ENCODE data around the gene RNF34.

The RNF34 gene

DNA sequence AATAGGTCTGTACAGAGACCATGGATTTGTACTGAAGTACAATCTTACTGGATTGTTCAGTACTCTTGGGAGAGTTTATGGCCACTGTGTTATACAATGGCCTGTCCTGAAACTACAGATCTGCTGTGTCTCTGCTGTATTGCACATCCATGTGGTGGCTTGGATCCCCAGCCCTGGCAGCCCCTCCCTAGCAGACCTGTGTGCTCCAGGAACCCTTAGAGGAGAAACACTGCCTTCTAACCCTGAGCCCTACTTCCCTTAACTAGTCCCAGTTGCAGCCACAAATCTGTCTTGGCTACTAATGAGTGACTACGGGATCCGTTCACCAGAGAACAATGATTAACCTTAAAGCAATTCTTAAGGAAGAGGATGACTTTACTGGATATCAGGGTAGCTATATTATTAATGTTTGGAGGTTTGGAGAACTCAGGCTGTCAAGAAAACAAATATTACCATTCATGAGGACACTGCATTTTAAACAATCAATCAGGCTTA lies 27.7 kb downstream of the RNF34 start:
- Histone ChIP-seq H3K9ac (ENCODE audit: insufficient read length, low read depth) (no peak overlapping the region), H3K36me3 (ENCODE audit: insufficient read depth, insufficient read length, low read length) (peaks cover 91% of the 10 kb centered on the region), H3K4me1 (ENCODE audit: insufficient read depth, insufficient read length) (no peaks in the 10 kb centered on the region), H3K9me3 (ENCODE audit: insufficient read depth, low read length) (no peaks in the 10 kb centered on the region), H3K4me3 (ENCODE audit: insufficient read length, low read depth) (no peak overlapping the region), H3K27me3 (ENCODE audit: insufficient read depth, insufficient read length) (no peaks in the 10 kb centered on the region)
- no peak for DNase-seq (ENCODE audit: low read depth, low spot score)
- TF ChIP-seq SUZ12 (IDR thresholded peaks at IDR 0.05; ENCODE audit: extremely low read depth, insufficient read depth, insufficient read length) (no peak), YY1 (IDR thresholded peaks at IDR 0.05; ENCODE audit: insufficient read depth, insufficient read length) (no peak), ZNF274 (IDR thresholded peaks at IDR 0.05; ENCODE audit: low read depth, low read length) (no peak)

DNA sequence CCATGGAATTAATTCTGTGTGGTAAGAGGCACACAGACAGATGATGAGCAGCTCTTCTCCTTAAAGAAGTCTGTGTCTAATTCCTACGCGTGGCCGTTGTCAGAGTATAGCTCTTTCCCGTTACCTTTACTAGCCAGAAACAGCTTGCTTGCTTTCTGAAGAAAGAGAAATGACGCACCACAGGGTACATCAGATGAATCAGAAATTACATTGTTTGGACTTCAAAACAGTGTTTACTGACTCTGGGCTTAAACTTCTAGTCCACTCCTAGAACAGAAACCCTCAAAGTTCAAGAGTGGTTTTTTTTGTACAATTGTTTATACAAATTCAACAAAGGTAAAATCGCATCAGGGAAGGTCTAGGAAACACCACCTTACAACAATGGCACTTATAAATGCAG lies 29.0 kb downstream of the RNF34 start:
- no peak for DNase-seq (ENCODE audit: low read depth, low spot score)
- no peaks in the 10 kb centered on the region for H3K27me3 ChIP-seq (ENCODE audit: insufficient read depth, insufficient read length)
- H3K36me3 ChIP-seq (ENCODE audit: insufficient read depth, insufficient read length, low read length), result peaks cover 88% of the 10 kb centered on the region
- H3K4me1 ChIP-seq (ENCODE audit: insufficient read depth, insufficient read length), result no peaks in the 10 kb centered on the region
- H3K4me3 ChIP-seq (ENCODE audit: insufficient read length, low read depth), result no peak overlapping the region
- no peak for TF ChIP-seq ZNF274 (IDR thresholded peaks at IDR 0.05; ENCODE audit: low read depth, low read length)
- TF ChIP-seq YY1 (IDR thresholded peaks at IDR 0.05; ENCODE audit: insufficient read depth, insufficient read length), result no peak
- no peak for TF ChIP-seq SUZ12 (IDR thresholded peaks at IDR 0.05; ENCODE audit: extremely low read depth, insufficient read depth, insufficient read length)
- no peak overlapping the region for H3K9ac ChIP-seq (ENCODE audit: insufficient read length, low read depth)
- H3K9me3 ChIP-seq (ENCODE audit: insufficient read depth, low read length), result no peaks in the 10 kb centered on the region

DNA sequence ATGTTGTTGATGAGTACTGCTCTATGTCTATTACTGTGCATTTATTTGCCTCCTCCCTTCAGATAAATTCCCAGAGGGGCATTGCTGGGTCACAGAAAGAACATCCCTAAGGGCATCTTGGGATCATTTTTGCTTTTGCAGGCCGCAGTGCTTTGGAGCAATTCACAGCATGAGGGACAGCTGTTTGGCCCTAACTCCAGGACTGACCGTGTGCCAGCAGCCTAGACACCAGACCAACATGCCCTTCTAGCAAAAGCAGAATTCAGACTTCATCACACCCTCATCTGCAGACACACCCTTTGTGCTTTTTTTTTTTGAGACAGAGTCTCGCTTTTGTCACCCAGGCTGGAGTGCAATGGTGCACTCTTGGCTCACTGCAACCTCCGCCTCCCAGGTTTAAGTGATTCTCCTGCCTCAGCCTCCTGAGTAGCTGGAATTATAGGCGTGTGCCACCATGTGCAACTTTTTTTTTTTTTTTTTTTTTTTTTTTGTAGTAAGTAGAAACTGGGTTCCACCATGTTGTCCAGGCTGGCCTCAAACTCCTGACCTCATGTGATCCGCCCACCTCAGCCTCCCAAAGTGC lies 31.0 kb downstream of the RNF34 start:
- peaks cover 83% of the 10 kb centered on the region for H3K36me3 ChIP-seq (ENCODE audit: insufficient read depth, insufficient read length, low read length)
- no peak for DNase-seq (ENCODE audit: low read depth, low spot score)
- TF ChIP-seq YY1 (IDR thresholded peaks at IDR 0.05; ENCODE audit: insufficient read depth, insufficient read length) (no peak), ZNF274 (IDR thresholded peaks at IDR 0.05; ENCODE audit: low read depth, low read length) (no peak), SUZ12 (IDR thresholded peaks at IDR 0.05; ENCODE audit: extremely low read depth, insufficient read depth, insufficient read length) (no peak)
- no peak overlapping the region for H3K9ac ChIP-seq (ENCODE audit: insufficient read length, low read depth)
- H3K9me3 ChIP-seq (ENCODE audit: insufficient read depth, low read length), result no peaks in the 10 kb centered on the region
- no peaks in the 10 kb centered on the region for H3K27me3 ChIP-seq (ENCODE audit: insufficient read depth, insufficient read length)
- H3K4me3 ChIP-seq (ENCODE audit: insufficient read length, low read depth), result no peak overlapping the region
- no peaks in the 10 kb centered on the region for H3K4me1 ChIP-seq (ENCODE audit: insufficient read depth, insufficient read length)

DNA sequence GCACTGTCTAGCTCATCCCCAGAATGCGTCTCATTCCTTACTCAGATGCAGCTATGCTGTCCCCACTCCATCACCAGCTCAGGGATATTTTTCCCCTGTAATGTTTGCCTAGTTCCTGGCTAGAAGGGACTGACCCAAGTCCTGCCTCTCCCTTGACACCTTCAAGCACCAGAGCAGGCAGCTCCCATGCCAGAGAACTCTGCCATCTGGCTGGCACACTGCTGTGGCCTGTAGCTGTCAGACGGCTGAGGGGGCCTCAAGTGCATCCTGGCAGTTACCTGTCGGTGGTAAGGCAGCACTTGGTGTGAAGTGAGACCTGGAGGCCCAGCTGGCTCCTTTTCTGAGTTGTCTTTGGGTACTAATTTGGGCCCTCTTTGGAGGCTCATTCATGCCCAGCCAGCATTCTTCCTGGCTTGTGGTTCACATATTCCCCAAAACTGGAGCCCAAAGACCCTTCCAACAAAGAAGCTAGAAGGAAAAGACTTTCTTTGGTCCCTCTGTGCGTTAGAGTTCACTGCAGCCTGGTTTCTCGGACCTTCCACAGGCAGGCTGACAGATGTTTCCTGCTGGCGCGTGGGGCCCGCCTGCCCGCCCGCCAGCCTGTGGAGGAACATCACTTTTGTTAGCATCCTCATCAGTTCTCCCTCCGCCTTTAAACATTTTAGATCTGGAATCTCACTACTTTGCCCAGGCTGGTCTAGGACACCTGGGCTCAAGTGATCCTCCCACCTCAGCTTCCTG lies 33.0 kb downstream of the RNF34 start:
- H3K36me3 ChIP-seq (ENCODE audit: insufficient read depth, insufficient read length, low read length), result peaks cover 80% of the 10 kb centered on the region
- no peak overlapping the region for H3K9ac ChIP-seq (ENCODE audit: insufficient read length, low read depth)
- H3K4me1 ChIP-seq (ENCODE audit: insufficient read depth, insufficient read length), result no peaks in the 10 kb centered on the region

DNA sequence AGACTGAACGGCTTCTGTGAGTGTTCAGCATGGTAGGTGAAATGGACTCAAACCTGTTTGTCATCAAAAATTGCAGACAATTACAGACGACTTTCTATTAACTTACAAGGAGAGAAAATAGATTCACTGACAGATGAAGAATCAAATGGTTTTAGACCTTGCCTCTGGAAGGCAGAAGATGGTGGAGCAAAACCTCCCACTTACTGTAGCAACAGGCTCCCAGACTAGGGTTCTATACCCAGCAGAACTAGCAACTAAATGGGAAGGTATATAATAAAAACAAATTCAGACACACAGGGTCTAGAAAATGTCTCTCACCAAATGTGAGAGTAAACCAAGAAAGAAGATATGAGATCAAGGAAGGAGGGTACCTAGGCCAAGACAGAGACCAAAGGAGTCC lies 36.8 kb downstream of the RNF34 start:
- peaks cover 81% of the 10 kb centered on the region for H3K36me3 ChIP-seq (ENCODE audit: insufficient read depth, insufficient read length, low read length)
- H3K9ac ChIP-seq (ENCODE audit: insufficient read length, low read depth), result no peak overlapping the region
- H3K4me3 ChIP-seq (ENCODE audit: insufficient read length, low read depth), result no peak overlapping the region
- H3K4me1 ChIP-seq (ENCODE audit: insufficient read depth, insufficient read length), result no peaks in the 10 kb centered on the region
- H3K9me3 ChIP-seq (ENCODE audit: insufficient read depth, low read length), result peaks cover 7% of the 10 kb centered on the region; the same call in 1 of the 2 replicates
- H3K27me3 ChIP-seq (ENCODE audit: insufficient read depth, insufficient read length), result no peaks in the 10 kb centered on the region
- DNase-seq (ENCODE audit: low read depth, low spot score), result no peak
- TF ChIP-seq YY1 (IDR thresholded peaks at IDR 0.05; ENCODE audit: insufficient read depth, insufficient read length), result no peak
- no peak for TF ChIP-seq SUZ12 (IDR thresholded peaks at IDR 0.05; ENCODE audit: extremely low read depth, insufficient read depth, insufficient read length)
- no peak for TF ChIP-seq ZNF274 (IDR thresholded peaks at IDR 0.05; ENCODE audit: low read depth, low read length)

More for the DNA sequence above, 33.0 kb downstream of the RNF34 start:
- Histone ChIP-seq H3K27me3 (ENCODE audit: insufficient read depth, insufficient read length) (no peaks in the 10 kb centered on the region), H3K9me3 (ENCODE audit: insufficient read depth, low read length) (peaks cover 7% of the 10 kb centered on the region; the same call in 1 of the 2 replicates), H3K4me3 (ENCODE audit: insufficient read length, low read depth) (no peak overlapping the region)
- no peak for TF ChIP-seq YY1 (IDR thresholded peaks at IDR 0.05; ENCODE audit: insufficient read depth, insufficient read length)
- TF ChIP-seq ZNF274 (IDR thresholded peaks at IDR 0.05; ENCODE audit: low read depth, low read length), result no peak
- no peak for TF ChIP-seq SUZ12 (IDR thresholded peaks at IDR 0.05; ENCODE audit: extremely low read depth, insufficient read depth, insufficient read length)
- DNase-seq (ENCODE audit: low read depth, low spot score), result no peak

DNA sequence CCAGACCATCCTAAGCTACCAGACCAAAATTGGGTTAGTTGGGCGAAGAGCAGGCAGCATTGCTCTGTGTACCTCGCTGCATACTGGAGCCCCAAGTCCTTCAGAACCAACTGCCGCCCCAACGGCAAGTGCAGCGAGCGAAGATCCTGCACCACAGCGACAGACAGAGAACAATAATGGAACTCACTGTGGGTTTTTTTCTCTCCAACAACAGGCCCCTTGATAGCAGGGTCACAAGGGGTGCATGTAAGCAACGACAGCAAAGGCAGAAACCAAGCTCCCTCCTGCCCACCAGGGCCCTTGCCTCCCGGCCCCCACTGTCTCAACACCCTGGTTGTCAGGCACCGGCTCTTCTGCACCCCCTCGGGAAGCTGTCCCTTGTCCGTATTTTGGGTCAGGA lies 39.0 kb downstream of the RNF34 start:
- Histone ChIP-seq H3K36me3 (ENCODE audit: insufficient read depth, insufficient read length, low read length) (peaks cover 83% of the 10 kb centered on the region), H3K4me3 (ENCODE audit: insufficient read length, low read depth) (no peak overlapping the region), H3K27me3 (ENCODE audit: insufficient read depth, insufficient read length) (no peaks in the 10 kb centered on the region), H3K9ac (ENCODE audit: insufficient read length, low read depth) (no peak overlapping the region), H3K4me1 (ENCODE audit: insufficient read depth, insufficient read length) (no peaks in the 10 kb centered on the region), H3K9me3 (ENCODE audit: insufficient read depth, low read length) (peaks cover 7% of the 10 kb centered on the region; the same call in 1 of the 2 replicates)
- DNase-seq (ENCODE audit: low read depth, low spot score), result no peak
- no peak for TF ChIP-seq ZNF274 (IDR thresholded peaks at IDR 0.05; ENCODE audit: low read depth, low read length)
- TF ChIP-seq SUZ12 (IDR thresholded peaks at IDR 0.05; ENCODE audit: extremely low read depth, insufficient read depth, insufficient read length), result no peak

DNA sequence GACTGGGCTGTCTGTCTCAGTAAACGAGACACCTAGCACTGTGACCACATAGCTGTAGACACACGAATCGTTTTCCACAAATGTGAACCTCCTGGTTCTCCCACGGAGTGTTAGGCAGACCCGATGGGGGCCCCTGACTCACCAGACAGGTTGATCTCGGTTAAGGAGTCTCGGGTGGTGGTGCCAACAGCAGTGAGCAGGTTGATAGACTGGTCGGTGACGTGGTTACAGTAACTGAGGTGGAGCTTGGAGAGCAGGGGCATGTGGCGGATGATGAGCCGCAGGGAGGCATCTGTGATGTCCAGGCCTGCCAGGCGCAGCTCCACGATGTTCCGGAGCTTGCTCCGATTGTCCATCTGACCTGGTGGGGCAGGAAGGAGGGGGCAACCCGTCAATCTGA lies 39.8 kb downstream of the RNF34 start:
- Histone ChIP-seq H3K4me1 (ENCODE audit: insufficient read depth, insufficient read length) (peaks cover 4% of the 10 kb centered on the region), H3K4me3 (ENCODE audit: insufficient read length, low read depth) (no peak overlapping the region), H3K9me3 (ENCODE audit: insufficient read depth, low read length) (peaks cover 7% of the 10 kb centered on the region; the same call in 1 of the 2 replicates), H3K27me3 (ENCODE audit: insufficient read depth, insufficient read length) (no peaks in the 10 kb centered on the region), H3K9ac (ENCODE audit: insufficient read length, low read depth) (no peak overlapping the region), H3K36me3 (ENCODE audit: insufficient read depth, insufficient read length, low read length) (peaks cover 83% of the 10 kb centered on the region)
- no peak for TF ChIP-seq YY1 (IDR thresholded peaks at IDR 0.05; ENCODE audit: insufficient read depth, insufficient read length)
- TF ChIP-seq SUZ12 (IDR thresholded peaks at IDR 0.05; ENCODE audit: extremely low read depth, insufficient read depth, insufficient read length), result no peak
- no peak for TF ChIP-seq ZNF274 (IDR thresholded peaks at IDR 0.05; ENCODE audit: low read depth, low read length)
- no peak for DNase-seq (ENCODE audit: low read depth, low spot score)
